K562 (cell line): ENCODE data around the gene FTH1. TPM values are rescaled to one million over a fixed set of nuclear protein-coding genes. Genes with fewer than 3 reads are reported as not detected.
A peak's percentile ranks its signal among the peaks of the same experiment; 100 is the strongest.

Experiments
- ATAC-seq: fragments of 200-7000 bp; cut with Tn5 transposase; 3 replicates; pipeline ENCODE4 v1.9.1; 2020; ENCODE audit warnings: moderate library complexity
- BruUV-seq: library from RNA; stranded (reverse); fragments of 400-500 nt; replicated peaks from 2 replicates; lab custom pipeline; 2021; lab: Mats Ljungman, UMichigan
- CTCF ChIA-PET: fragments of 300-600 bp; formaldehyde crosslinking; extraction: SDS; loops from one replicate; lab custom pipeline; 2021; ENCODE audit warnings: low intra/inter-chr PET ratio; lab: Yijun Ruan, JAX
- POLR2A ChIA-PET: fragments of 300-600, 350-650 bp; sonication (Branson Sonifier 250); formaldehyde crosslinking; extraction: SDS; loops from one replicate; lab custom pipeline; 2021; ENCODE audit warnings: antibody characterized with exemption, inconsistent platforms; lab: Yijun Ruan, JAX
- DNase-seq, 4 experiments: peaks; one replicate each; pipeline versions ENCODE4 v3.0.0 to v3.0.0-alpha.2; 2011 to 2018; ENCODE audit warnings: low spot score in 3 of 4, mixed read lengths in 3 of 4; ENCODE audit errors: extremely low read depth in 1 of 4
- FAIRE-seq: peaks from 2 replicates; lab custom pipeline; 2011; peaks lifted over from hg19 to GRCh38; lab: Jason Lieb, UNC
- H2AFZ ChIP-seq: 2 replicates; pipeline ENCODE4 v1.6.0; 2011; ENCODE audit warnings: low read depth, low read length, control low read depth, inconsistent platforms
- H3K27ac ChIP-seq: fragments of 200-600 bp; 3 replicates; pipeline ENCODE4 v1.8.0; 2011; ENCODE audit warnings: low read depth, mild to moderate bottlenecking, control low read depth, inconsistent platforms, low read length, moderate library complexity, mixed read lengths; ENCODE audit errors: extremely low read depth
- H3K27me3 ChIP-seq, 2 experiments: fragments of 300-600 bp in 1 of 2; 2 replicates in 1 of 2; 3 replicates in 1 of 2; pipeline versions ENCODE4 v1.6.0 to v1.8.0; 2011; ENCODE audit warnings: inconsistent platforms in 2 of 2, low read length in 2 of 2, mild to moderate bottlenecking in 1 of 2, mixed read lengths in 1 of 2, moderate library complexity in 1 of 2; ENCODE audit not compliant: control insufficient read depth in 2 of 2, insufficient read depth in 2 of 2
- H3K36me3 ChIP-seq: fragments of 300-600 bp; 3 replicates; pipeline ENCODE4 v1.8.0; 2011; ENCODE audit warnings: mild to moderate bottlenecking, low read length, inconsistent platforms; ENCODE audit not compliant: control insufficient read depth, insufficient read depth
- H3K4me1 ChIP-seq, 2 experiments: fragments of 200-600 bp in 1 of 2; replicated peaks in 1 of 2; 2 replicates in 1 of 2; 3 replicates in 1 of 2; pipeline versions ENCODE4 v1.5.1 to v1.8.0; 2011; ENCODE audit warnings: inconsistent platforms in 2 of 2, low read length in 2 of 2, mild to moderate bottlenecking in 1 of 2, mixed read lengths in 1 of 2, moderate library complexity in 1 of 2; ENCODE audit not compliant: control insufficient read depth in 2 of 2, insufficient read depth in 2 of 2
- H3K4me2 ChIP-seq: 2 replicates; pipeline ENCODE4 v1.6.1; 2011; ENCODE audit warnings: low read length, control low read depth, inconsistent platforms, mixed read lengths; ENCODE audit not compliant: insufficient read depth
- H3K4me3 ChIP-seq: fragments of 200-600 bp; sonication (generic), shearing (Covaris generic); 2 replicates; pipeline ENCODE4 v1.5.1; 2016; ENCODE audit warnings: control low read depth, inconsistent platforms
- H3K79me2 ChIP-seq: fragments of 200-600 bp; 3 replicates; pipeline ENCODE4 v1.8.0; 2011; ENCODE audit warnings: low read length, inconsistent platforms; ENCODE audit not compliant: control insufficient read depth, insufficient read depth
- H3K9ac ChIP-seq, 2 experiments: 2 replicates each; pipeline versions ENCODE4 v1.6.0 to v1.6.1; 2011; ENCODE audit warnings: low read depth in 2 of 2, low read length in 2 of 2, control low read depth in 1 of 2, inconsistent platforms in 1 of 2, mild to moderate bottlenecking in 1 of 2, mixed read lengths in 1 of 2; ENCODE audit not compliant: insufficient read depth in 1 of 2
- H3K9me1 ChIP-seq: one replicate; pipeline ENCODE4 v1.6.0; 2011; ENCODE audit warnings: inconsistent platforms, mild to moderate bottlenecking, low read length, moderate library complexity; ENCODE audit not compliant: control insufficient read depth, insufficient read depth
- H3K9me3 ChIP-seq: replicated peaks from 2 replicates; pipeline ENCODE4 v1.5.1; 2011; ENCODE audit warnings: low read depth, low read length, inconsistent platforms; ENCODE audit not compliant: control insufficient read depth, insufficient read depth
- H4K20me1 ChIP-seq: replicated peaks from 2 replicates; pipeline ENCODE4 v1.6.1; 2011; ENCODE audit warnings: low read length, inconsistent platforms, mixed read lengths; ENCODE audit not compliant: control insufficient read depth, insufficient read depth
- CREB3L1 ChIP-seq: fragments of 450-650 bp; IDR thresholded peaks from 2 replicates; pipeline ENCODE4 v1.6.1; 2014; ENCODE audit warnings: low read depth, mild to moderate bottlenecking, moderate library complexity, borderline replicate concordance
- GATAD2B ChIP-seq: fragments of 450-650 bp; IDR thresholded peaks from 2 replicates; pipeline ENCODE4 v1.6.1; 2017; ENCODE audit warnings: mild to moderate bottlenecking, borderline replicate concordance
- HSF4 ChIP-seq: fragments of 250-450 bp; sonication (Bioruptor Pico); IDR thresholded peaks from 2 replicates; pipeline ENCODE4 v2.1.2; 2022; ENCODE audit warnings: mild to moderate bottlenecking, moderate library complexity, borderline replicate concordance
- ID3 ChIP-seq, 2 experiments: fragments of 250-450 bp in 1 of 2; fragments of 450-650 bp in 1 of 2; sonication (Bioruptor Pico) in 1 of 2; IDR thresholded peaks; 2 replicates each; pipeline versions ENCODE4 v1.6.1 to v1.8.0; 2016 to 2021; ENCODE audit warnings: mild to moderate bottlenecking in 2 of 2, moderate library complexity in 2 of 2, missing compliant biosample characterization in 1 of 2, missing genetic modification characterization in 1 of 2
- KAT2B ChIP-seq: IDR thresholded peaks from one replicate; pipeline ENCODE4 v1.6.1; 2012; ENCODE audit warnings: low read depth, mild to moderate bottlenecking, control low read depth, inconsistent platforms, low read length, moderate library complexity
- MTA3 ChIP-seq: fragments of 450-650 bp; formaldehyde crosslinking; IDR thresholded peaks from 2 replicates; pipeline ENCODE4 v1.6.1; 2017; ENCODE audit warnings: mild to moderate bottlenecking, borderline replicate concordance
- PHB2 ChIP-seq: fragments of 450-650 bp; IDR thresholded peaks from 2 replicates; pipeline ENCODE4 v1.6.1; 2017; ENCODE audit warnings: low read depth
- SRSF7 ChIP-seq: fragments of 200-400 bp; formaldehyde crosslinking; optimal IDR thresholded peaks from 2 replicates; pipeline ENCODE3; 2017; ENCODE audit warnings: mild to moderate bottlenecking, low read depth, low read length
- ZBTB34 ChIP-seq: fragments of 250-450 bp; sonication (Bioruptor Pico); IDR thresholded peaks from 2 replicates; pipeline ENCODE4 v1.8.0; 2021; ENCODE audit warnings: mild to moderate bottlenecking, moderate library complexity
- ZNF197 ChIP-seq: fragments of 200-800 bp; sonication (Bioruptor generic); IDR thresholded peaks from 2 replicates; pipeline ENCODE4 v1.6.1; 2016; ENCODE audit warnings: low read depth, missing genetic modification characterization, missing compliant biosample characterization
- ZNF740 ChIP-seq, 3 experiments: fragments of 200-800 bp in 1 of 3; sonication (Bioruptor generic) in 1 of 3; sonication (generic) in 1 of 3; formaldehyde crosslinking in 1 of 3; IDR thresholded peaks; 2 replicates each; pipeline versions ENCODE4 v1.6.1 to v1.8.0; 2016 to 2022; ENCODE audit warnings: mild to moderate bottlenecking in 2 of 3, missing compliant biosample characterization in 2 of 3, missing genetic modification characterization in 2 of 3, missing genetic modification reagents in 1 of 3
- WGBS: fragments of 100-300 bp; shearing (Covaris generic); methylation state at CpG from one replicate; pipeline ENCODE4 v1.1.6; 2016; ENCODE audit warnings: low coverage, mixed read lengths; ENCODE audit not compliant: insufficient coverage; ENCODE audit errors: missing lambda C conversion rate; 5-methylcytosine and 5-hydroxymethylcytosine counted together
- in situ Hi-C: fragments of 300-500 bp; cut with MboI; formaldehyde crosslinking; loops from 4 replicates; pipeline ENCODE4 v1.15.0; 2018; ENCODE audit warnings: inconsistent platforms, mixed read lengths
- intact Hi-C: fragments of 100-400 bp; cut with micrococcal nuclease; formaldehyde crosslinking; loops from 2 replicates; pipeline ENCODE4 v1.14.2; 2022
- polyA plus RNA-seq, 8 experiments: library from polyadenylated mRNA; depleted of rRNA in 4 of 8; stranded (reverse) in 5 of 8; unstranded in 3 of 8; fragments of >200 nt; fragmentation: Nextera tagmentation in 2 of 8; fragmentation: Illumina TruSeq in 1 of 8; extraction: Ambion mirVana in 2 of 8; extraction: Trizol in 1 of 8; gene quantifications; 2 replicates each; pipeline versions ENCODE4 v1.2.1 to v1.2.3, GENCODE V29; 2011 to 2014; ENCODE audit warnings: inconsistent platforms in 1 of 8, missing spikeins in 1 of 8
- total RNA-seq, 7 experiments: library from RNA; depleted of rRNA in 6 of 7; stranded (reverse); fragments of >200 nt in 6 of 7; fragmentation: Illumina TruSeq in 2 of 7; extraction: Trizol in 2 of 7; gene quantifications; 2 replicates each; pipeline versions ENCODE4 v1.2.1 to v1.2.3, GENCODE V29; 2011 to 2021; ENCODE audit warnings: low replicate concordance in 1 of 7

Gene FTH1
- total and polyA plus RNA-seq, 9 of the 15 experiments (the other 6 are each of a cell fraction or from before 2014, with no cell fraction given) = 370 to 3,146 (median 802) TPM

GRCh38 chr11:61973476-61974162, 6.2 kb upstream of the FTH1 start:
- 71% methylated on average over 10 of the region's 10 CpGs for WGBS
- peak overlapping the region; percentile 92 for H3K27ac ChIP-seq
- no peaks in the 10 kb centered on the region for H3K9me3 ChIP-seq
- no peaks in the 10 kb centered on the region for H3K27me3 ChIP-seq
- ChIA-PET CTCF (no interaction called here), POLR2A (interaction anchor here (0.5 to 5.3 kb wide), 8 partner anchors 7 to 297 kb away, joined by 3 to 38 read pairs (median 13); no protein-coding TSS in a partner anchor)
- H3K4me3 ChIP-seq = no peak overlapping the region
- 0 out of 3 replicates have a peak, but pooled peaks have one; percentile 0 for ATAC-seq
- H3K9me1 ChIP-seq = no peaks in the 10 kb centered on the region
- peak overlapping the region; percentile 34; the same call in 1 of the 2 replicates for H3K4me2 ChIP-seq
- H4K20me1 ChIP-seq = no peaks in the 10 kb centered on the region
- peak overlapping the region; percentile 62 for H2AFZ ChIP-seq
- H3K9ac ChIP-seq = peak overlapping the region; percentile 79 to 82
- no peaks in the 10 kb centered on the region for H3K36me3 ChIP-seq
- in situ Hi-C loops = no loop called here
- peaks cover 42 to 44% of the 10 kb centered on the region in 2 experiments for H3K4me1 ChIP-seq
- BruUV-seq = no TSS peak
- no peak for FAIRE-seq
- intact Hi-C loops = no loop called here
- DNase-seq = peak in 1 of 4 experiments; percentile 15
- peaks cover 38% of the 10 kb centered on the region for H3K79me2 ChIP-seq
- TF ChIP-seq SRSF7 (no peak), HSF4 (CRISPR knock-in tag) (no peak), ID3 (CRISPR knock-in tag; IDR thresholded peaks at IDR 0.05) (no peak), ID3 (tag; IDR thresholded peaks at IDR 0.05) (0 out of 2 replicates have a peak, but pooled peaks have one; percentile 37), ZBTB34 (no peak), CREB3L1 (no peak), GATAD2B (no peak), ZNF197 (no peak), ZNF740 (CRISPR knock-in tag; IDR thresholded peaks at IDR 0.05) (no peak; the same call in 1 of the 2 replicates), ZNF740 (tag; IDR thresholded peaks at IDR 0.05) (no peak), KAT2B (no peak), PHB2 (no peak), MTA3 (0 out of 2 replicates have a peak, but pooled peaks have one; percentile 14)
